ENCODE measurements around the gene HORMAD2. TPM values are rescaled to one million over a fixed set of nuclear protein-coding genes. Genes with fewer than 3 reads are reported as not detected.

The HORMAD2 gene
- total RNA-seq, 1 experiment from 2014 or later = not detected

DNA sequence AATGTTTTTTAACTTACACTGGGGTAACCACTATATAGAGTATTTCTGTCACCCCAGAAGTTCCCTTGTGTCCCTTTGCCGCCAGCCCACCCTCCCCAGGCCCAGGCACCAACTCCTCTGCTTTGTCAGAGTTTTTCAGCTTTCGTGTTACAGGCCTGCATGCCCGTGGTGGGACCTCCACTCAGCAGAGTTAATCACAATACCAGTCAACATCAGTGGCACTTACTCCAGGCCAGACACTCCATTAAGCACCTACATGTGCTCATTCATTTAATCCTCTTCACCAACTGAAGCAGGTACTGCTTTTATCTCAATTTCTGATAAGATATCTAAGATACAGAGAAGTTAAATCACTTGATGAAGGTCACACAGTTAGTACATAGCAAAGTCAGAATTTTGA is 103.0 kb downstream of the HORMAD2 start:
- Mint-ChIP-seq H3K27ac (ENCODE audit: unreplicated experiment) (no peak overlapping the region), H3K9me3 (ENCODE audit: low read depth, unreplicated experiment) (no peaks in the 10 kb centered on the region), H3K4me3 (ENCODE audit: low read depth, unreplicated experiment) (no peak overlapping the region), H3K27me3 (ENCODE audit: unreplicated experiment) (no peaks in the 10 kb centered on the region), H3K4me1 (ENCODE audit: low read depth, unreplicated experiment) (peaks cover 10% of the 10 kb centered on the region), H3K36me3 (ENCODE audit: insufficient read depth, unreplicated experiment) (no peaks in the 10 kb centered on the region)
- no TSS peak for BruUV-seq (replicated peaks)
- CTCF ChIA-PET = no interaction called here
- intact Hi-C loops (cut with micrococcal nuclease; ENCODE audit: unreplicated experiment) = no loop called here
- DNase-seq = no peak
- TF ChIP-seq, protein P1, sequence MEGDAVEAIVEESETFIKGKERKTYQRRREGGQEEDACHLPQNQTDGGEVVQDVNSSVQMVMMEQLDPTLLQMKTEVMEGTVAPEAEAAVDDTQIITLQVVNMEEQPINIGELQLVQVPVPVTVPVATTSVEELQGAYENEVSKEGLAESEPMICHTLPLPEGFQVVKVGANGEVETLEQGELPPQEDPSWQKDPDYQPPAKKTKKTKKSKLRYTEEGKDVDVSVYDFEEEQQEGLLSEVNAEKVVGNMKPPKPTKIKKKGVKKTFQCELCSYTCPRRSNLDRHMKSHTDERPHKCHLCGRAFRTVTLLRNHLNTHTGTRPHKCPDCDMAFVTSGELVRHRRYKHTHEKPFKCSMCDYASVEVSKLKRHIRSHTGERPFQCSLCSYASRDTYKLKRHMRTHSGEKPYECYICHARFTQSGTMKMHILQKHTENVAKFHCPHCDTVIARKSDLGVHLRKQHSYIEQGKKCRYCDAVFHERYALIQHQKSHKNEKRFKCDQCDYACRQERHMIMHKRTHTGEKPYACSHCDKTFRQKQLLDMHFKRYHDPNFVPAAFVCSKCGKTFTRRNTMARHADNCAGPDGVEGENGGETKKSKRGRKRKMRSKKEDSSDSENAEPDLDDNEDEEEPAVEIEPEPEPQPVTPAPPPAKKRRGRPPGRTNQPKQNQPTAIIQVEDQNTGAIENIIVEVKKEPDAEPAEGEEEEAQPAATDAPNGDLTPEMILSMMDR (IDR thresholded peaks at IDR 0.05; ENCODE audit: unreplicated experiment) = no peak

DNA sequence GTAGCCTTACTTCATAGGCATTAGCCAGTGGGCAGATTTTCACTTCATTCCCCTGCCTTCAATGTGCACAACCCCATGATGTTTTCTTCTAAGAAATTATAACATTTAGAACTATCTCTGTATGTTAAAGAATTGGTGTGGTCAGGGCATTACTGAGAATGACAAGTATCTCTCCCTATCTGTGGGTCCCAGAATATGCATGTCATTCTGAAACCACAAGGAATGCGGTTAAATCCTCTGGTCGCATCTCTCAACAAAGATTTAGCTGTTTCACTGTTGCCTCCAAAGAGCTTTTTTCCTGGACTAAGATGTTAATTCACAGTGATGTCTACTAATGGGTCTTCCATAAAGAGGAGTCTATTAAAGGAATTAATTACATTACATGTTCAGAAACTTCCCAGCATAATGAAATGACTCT is 103.6 kb downstream of the HORMAD2 start:
- BruUV-seq (replicated peaks) = no TSS peak
- Mint-ChIP-seq H3K4me3 (ENCODE audit: low read depth, unreplicated experiment) (no peak overlapping the region), H3K36me3 (ENCODE audit: insufficient read depth, unreplicated experiment) (no peaks in the 10 kb centered on the region), H3K9me3 (ENCODE audit: low read depth, unreplicated experiment) (no peaks in the 10 kb centered on the region), H3K27me3 (ENCODE audit: unreplicated experiment) (no peaks in the 10 kb centered on the region), H3K4me1 (ENCODE audit: low read depth, unreplicated experiment) (peaks cover 10% of the 10 kb centered on the region), H3K27ac (ENCODE audit: unreplicated experiment) (no peak overlapping the region)
- CTCF ChIA-PET = no interaction called here
- TF ChIP-seq, protein P1 (IDR thresholded peaks at IDR 0.05; ENCODE audit: unreplicated experiment) = no peak
- intact Hi-C loops (cut with micrococcal nuclease; ENCODE audit: unreplicated experiment) = no loop called here
- DNase-seq = no peak

DNA sequence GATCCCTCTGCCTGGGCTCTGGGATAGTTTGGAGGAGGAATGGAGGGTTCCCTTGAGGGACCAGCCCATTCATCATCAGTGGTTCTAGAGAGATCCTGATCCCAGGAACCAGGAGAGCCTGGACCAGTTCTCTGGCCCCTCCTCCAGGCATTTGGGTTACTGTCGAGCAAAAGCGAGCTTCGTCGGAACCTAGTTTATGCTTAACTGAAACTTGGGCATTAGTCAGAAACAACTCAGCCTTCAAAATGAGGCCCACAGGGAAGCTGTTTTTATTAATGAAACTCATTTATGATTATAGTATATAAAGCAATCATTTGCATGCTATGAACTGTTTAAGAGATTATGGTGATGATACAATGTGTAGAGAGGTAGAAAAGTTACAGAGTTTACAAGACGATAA is 104.9 kb downstream of the HORMAD2 start:
- TF ChIP-seq, protein P1 (IDR thresholded peaks at IDR 0.05; ENCODE audit: unreplicated experiment) = no peak
- Mint-ChIP-seq H3K4me1 (ENCODE audit: low read depth, unreplicated experiment) (peaks cover 19% of the 10 kb centered on the region), H3K27me3 (ENCODE audit: unreplicated experiment) (no peaks in the 10 kb centered on the region), H3K36me3 (ENCODE audit: insufficient read depth, unreplicated experiment) (peaks cover 5% of the 10 kb centered on the region), H3K9me3 (ENCODE audit: low read depth, unreplicated experiment) (peaks cover 6% of the 10 kb centered on the region), H3K4me3 (ENCODE audit: low read depth, unreplicated experiment) (no peak overlapping the region), H3K27ac (ENCODE audit: unreplicated experiment) (no peak overlapping the region)
- intact Hi-C loops (cut with micrococcal nuclease; ENCODE audit: unreplicated experiment) = no loop called here
- no peak for DNase-seq
- CTCF ChIA-PET = interaction anchor here (0.8 kb wide), 1 partner anchor 51 kb away, joined by 3 read pairs; no protein-coding TSS in a partner anchor
- BruUV-seq (replicated peaks) = no TSS peak

DNA sequence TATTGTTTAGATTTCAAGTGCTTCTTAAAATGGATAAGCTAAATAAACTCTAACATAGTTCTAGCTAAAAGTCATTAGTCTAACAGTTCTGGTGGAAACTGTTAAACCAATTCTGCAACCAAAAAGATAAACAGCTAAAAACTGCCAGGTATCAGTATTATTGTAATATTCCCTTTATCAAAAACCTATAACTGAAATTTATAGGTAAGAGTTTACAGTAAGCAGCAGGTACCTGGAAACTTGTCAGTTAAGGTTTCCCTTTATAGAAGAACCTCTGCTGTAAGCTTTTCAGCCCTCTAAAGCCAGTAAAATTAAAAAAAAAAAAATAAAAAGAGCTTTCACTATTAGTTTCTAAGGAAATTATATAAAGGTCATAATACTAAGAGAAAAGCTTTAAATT is 105.3 kb downstream of the HORMAD2 start:
- DNase-seq = no peak
- H3K4me1 Mint-ChIP-seq (ENCODE audit: low read depth, unreplicated experiment) = peaks cover 24% of the 10 kb centered on the region
- TF ChIP-seq, protein P1 (IDR thresholded peaks at IDR 0.05; ENCODE audit: unreplicated experiment) = no peak
- H3K36me3 Mint-ChIP-seq (ENCODE audit: insufficient read depth, unreplicated experiment) = peaks cover 5% of the 10 kb centered on the region
- BruUV-seq (replicated peaks) = no TSS peak
- H3K4me3 Mint-ChIP-seq (ENCODE audit: low read depth, unreplicated experiment) = no peak overlapping the region
- CTCF ChIA-PET = interaction anchor here (0.8 kb wide), 1 partner anchor 50 kb away, joined by 3 read pairs; no protein-coding TSS in a partner anchor
- no peaks in the 10 kb centered on the region for H3K27me3 Mint-ChIP-seq (ENCODE audit: unreplicated experiment)
- H3K27ac Mint-ChIP-seq (ENCODE audit: unreplicated experiment) = no peak overlapping the region
- H3K9me3 Mint-ChIP-seq (ENCODE audit: low read depth, unreplicated experiment) = peaks cover 6% of the 10 kb centered on the region
- intact Hi-C loops (cut with micrococcal nuclease; ENCODE audit: unreplicated experiment) = no loop called here

All from Calu3 (cell line).